B cell (primary cell): ENCODE measurements around the gene ZNF185. TPM values are rescaled to one million over a fixed set of nuclear protein-coding genes. Genes with fewer than 3 reads are reported as not detected.

ENCODE experiments used
- ATAC-seq: fragments of 200-7000 bp; cut with Tn5 transposase; one replicate; pipeline ENCODE4 v1.10.0; 2021; ENCODE audit warnings: low read depth, mild to moderate bottlenecking, moderate number of reproducible peaks, moderate library complexity
- CTCF ChIA-PET: fragments of 350-600 bp; sonication (Branson Sonifier 250); formaldehyde crosslinking; loops from one replicate; lab custom pipeline; 2021; ENCODE audit warnings: antibody characterized with exemption, inconsistent platforms; lab: Charles Lee
- POLR2A ChIA-PET: fragments of 350-600 bp; sonication (Branson Sonifier 250); formaldehyde crosslinking; loops from one replicate; lab custom pipeline; 2021; ENCODE audit warnings: antibody characterized with exemption; lab: Charles Lee
- DNase-seq: peaks from one replicate; pipeline ENCODE4 v3.0.0; 2013
- H2AFZ ChIP-seq: 2 replicates; pipeline ENCODE4 v1.6.1; 2012; ENCODE audit warnings: mild to moderate bottlenecking, low read depth, low read length; ENCODE audit not compliant: insufficient read depth, poor library complexity, severe bottlenecking
- H3K27ac ChIP-seq, 2 donors: 1 replicate in 1 of 2; 2 replicates in 1 of 2; pipeline ENCODE4 v1.5.1; 2012 to 2013; ENCODE audit warnings: low read length in 2 of 2, mild to moderate bottlenecking in 2 of 2, moderate library complexity in 1 of 2
- H3K27me3 ChIP-seq, 4 experiments: fragments of 200-600 bp in 1 of 4; sonication (generic) in 1 of 4; replicated peaks in 1 of 4; 1 replicate in 2 of 4; 2 replicates in 2 of 4; pipeline versions ENCODE4 v1.6.1 to v1.7.0; 2013 to 2016; ENCODE audit warnings: low read length in 3 of 4, mild to moderate bottlenecking in 2 of 4, mixed read lengths in 1 of 4, moderate library complexity in 1 of 4; ENCODE audit not compliant: insufficient read depth in 4 of 4, control insufficient read depth in 3 of 4; ENCODE audit errors: control extremely low read depth in 1 of 4
- H3K36me3 ChIP-seq, 2 experiments: replicated peaks in 1 of 2; 1 replicate in 1 of 2; 2 replicates in 1 of 2; pipeline versions ENCODE4 v1.6.1 to v1.7.1; 2013; ENCODE audit warnings: low read length in 1 of 2; ENCODE audit not compliant: insufficient read depth in 2 of 2, control insufficient read depth in 1 of 2; ENCODE audit errors: control extremely low read depth in 1 of 2, extremely low read depth in 1 of 2
- H3K4me1 ChIP-seq, 2 donors: fragments of 200-600 bp in 1 of 2; sonication (generic) in 1 of 2; 1 replicate in 1 of 2; 2 replicates in 1 of 2; pipeline versions ENCODE4 v1.5.1 to v1.6.1; 2013 to 2017; ENCODE audit warnings: low read length in 2 of 2; ENCODE audit not compliant: control insufficient read depth in 2 of 2, insufficient read depth in 2 of 2
- H3K4me2 ChIP-seq: replicated peaks from 2 replicates; pipeline ENCODE3; 2012; ENCODE audit warnings: mild to moderate bottlenecking, low read depth, low read length; ENCODE audit not compliant: poor library complexity, severe bottlenecking
- H3K4me3 ChIP-seq, 5 experiments: fragments of 200-600 bp in 1 of 5; sonication (generic) in 1 of 5; 1 replicate in 3 of 5; 2 replicates in 2 of 5; pipeline versions ENCODE4 v1.5.1 to v1.7.0; 2011 to 2016; ENCODE audit warnings: low read length in 4 of 5, mild to moderate bottlenecking in 4 of 5, low read depth in 2 of 5, control low read depth in 1 of 5, moderate library complexity in 1 of 5; ENCODE audit not compliant: insufficient read depth in 1 of 5; ENCODE audit errors: control extremely low read depth in 1 of 5, extremely low read depth in 1 of 5
- H3K79me2 ChIP-seq: fragments of 200-600 bp; sonication (generic); one replicate; pipeline ENCODE4 v1.6.0; 2016; ENCODE audit warnings: low read length; ENCODE audit not compliant: control insufficient read depth, insufficient read depth
- H3K9ac ChIP-seq: fragments of 200-600 bp; sonication (generic); 2 replicates; pipeline ENCODE4 v1.6.1; 2017; ENCODE audit warnings: mild to moderate bottlenecking, low read length, moderate library complexity
- H3K9me3 ChIP-seq, 3 donors: one replicate each; pipeline versions ENCODE4 v1.6.1 to v1.7.1; 2013; ENCODE audit warnings: low read length in 2 of 3; ENCODE audit not compliant: control insufficient read depth in 2 of 3, insufficient read depth in 1 of 3; ENCODE audit errors: control extremely low read depth in 1 of 3
- H4K20me1 ChIP-seq: 2 replicates; pipeline ENCODE4 v1.6.0; 2012; ENCODE audit warnings: mild to moderate bottlenecking, low read length; ENCODE audit not compliant: insufficient read depth, control insufficient read depth, poor library complexity, severe bottlenecking
- H3K27ac Mint-ChIP-seq: one replicate; pipeline ENCODE4 v1.8.0; 2021; ENCODE audit warnings: mixed read lengths
- H3K27me3 Mint-ChIP-seq: one replicate; pipeline ENCODE4 v1.8.0; 2021; ENCODE audit warnings: mixed read lengths
- H3K4me1 Mint-ChIP-seq: one replicate; pipeline ENCODE4 v1.8.0; 2021; ENCODE audit warnings: mixed read lengths
- H3K4me3 Mint-ChIP-seq: one replicate; pipeline ENCODE4 v1.8.0; 2021; ENCODE audit warnings: mixed read lengths
- H3K9me3 Mint-ChIP-seq: one replicate; pipeline ENCODE4 v1.8.0; 2022; ENCODE audit warnings: mixed read lengths; ENCODE audit not compliant: insufficient read depth
- EZH2 ChIP-seq: IDR thresholded peaks from 2 replicates; pipeline ENCODE4 v1.6.1; 2012; ENCODE audit warnings: borderline replicate concordance, low read depth, mild to moderate bottlenecking, moderate library complexity, low read length; ENCODE audit not compliant: insufficient read depth, poor library complexity, severe bottlenecking
- WGBS: methylation state at CpG from one replicate; pipeline ENCODE4 v1.1.5; 2013; ENCODE audit warnings: missing lambda C conversion rate; ENCODE audit not compliant: insufficient coverage; 5-methylcytosine and 5-hydroxymethylcytosine counted together
- intact Hi-C: fragments of 100-400 bp; cut with micrococcal nuclease; formaldehyde crosslinking; loops from one replicate; pipeline ENCODE4 v1.10.0; 2022
- polyA plus RNA-seq: library from polyadenylated mRNA; depleted of rRNA; stranded (reverse); fragments of >200 nt; gene quantifications from 2 replicates; pipeline ENCODE4 v1.2.3, GENCODE V29; 2012
- total RNA-seq, 2 donors: library from RNA; stranded (reverse); fragments of 120-200 nt in 1 of 2; gene quantifications; 1 replicate in 1 of 2; 2 replicates in 1 of 2; pipeline versions ENCODE4 v1.2.3 to v1.2.4, GENCODE V29; 2013 to 2022
- TF ChIP-seq, protein P1 (sequence below): fragments of 200-600 bp; IDR thresholded peaks from one replicate; pipeline ENCODE4 v1.8.0; 2022; ENCODE audit warnings: antibody characterized with exemption, mild to moderate bottlenecking

The ZNF185 gene
- total and polyA plus RNA-seq, 2 donors (not counting 1 experiment from before 2014, with no cell fraction given), result 0.89 to 2.3 TPM

DNA sequence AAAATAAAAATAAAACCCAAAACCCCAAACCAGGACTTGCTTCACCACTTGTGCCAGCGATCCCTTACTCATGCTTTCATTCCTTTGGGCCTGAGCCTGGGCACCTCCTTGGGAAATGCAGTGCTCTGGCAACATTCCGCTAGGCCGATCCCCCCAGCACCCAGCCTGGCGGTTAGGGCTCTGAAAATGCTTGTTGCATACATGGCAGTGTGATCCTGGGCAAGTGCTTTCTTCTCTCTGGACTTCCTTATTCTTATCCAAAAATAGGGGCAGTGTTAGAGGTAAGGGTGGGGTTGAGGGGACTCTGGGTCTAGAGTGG is 4.6 kb downstream of the ZNF185 start:
- Histone ChIP-seq H3K27ac (no peak overlapping the region), H3K4me2 (no peak overlapping the region), H3K4me3 (no peak overlapping the region), H3K9ac (no peak overlapping the region), H3K36me3 (no peaks in the 10 kb centered on the region), H3K4me1 (no peaks in the 10 kb centered on the region), H3K79me2 (no peaks in the 10 kb centered on the region), H2AFZ (no peak overlapping the region), H3K27me3 (peaks cover 0 to 5% (median 0%) of the 10 kb centered on the region in 4 experiments), H3K9me3 (no peaks in the 10 kb centered on the region), H4K20me1 (no peaks in the 10 kb centered on the region)
- H3K9me3 Mint-ChIP-seq, result no peaks in the 10 kb centered on the region
- DNase-seq, result no peak
- no peak for TF ChIP-seq EZH2
- CTCF ChIA-PET, result no interaction called here
- ATAC-seq, result no peak
- WGBS, result 100% methylated on average over 1 of the region's 4 CpGs
- intact Hi-C loops, result no loop called here
- H3K4me3 Mint-ChIP-seq, result no peak overlapping the region
- H3K4me1 Mint-ChIP-seq, result no peaks in the 10 kb centered on the region
- POLR2A ChIA-PET, result no interaction called here
- H3K27ac Mint-ChIP-seq, result no peak overlapping the region
- peaks cover 17% of the 10 kb centered on the region for H3K27me3 Mint-ChIP-seq

DNA sequence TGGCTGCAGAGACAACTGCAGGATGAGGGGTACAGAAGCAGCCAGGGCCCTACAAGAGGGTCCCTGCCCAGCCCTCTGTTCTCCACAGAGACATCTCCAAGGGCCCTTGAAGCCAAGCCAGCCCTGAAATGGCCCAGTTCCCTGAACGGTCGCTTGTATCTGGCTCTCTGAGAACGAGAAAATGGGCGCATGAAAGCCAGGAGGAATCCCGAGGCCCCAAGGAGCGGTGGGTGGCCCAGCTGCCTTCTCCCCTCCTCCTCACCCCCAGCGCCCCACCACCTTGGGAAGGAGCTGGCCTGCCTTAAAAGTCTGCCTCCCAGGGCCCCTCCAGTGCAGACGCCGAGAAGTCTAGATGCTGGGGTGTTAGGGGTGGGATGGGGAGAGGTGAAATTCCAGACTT is 5.7 kb downstream of the ZNF185 start:
- no peak for TF ChIP-seq EZH2
- TF ChIP-seq, protein P1, sequence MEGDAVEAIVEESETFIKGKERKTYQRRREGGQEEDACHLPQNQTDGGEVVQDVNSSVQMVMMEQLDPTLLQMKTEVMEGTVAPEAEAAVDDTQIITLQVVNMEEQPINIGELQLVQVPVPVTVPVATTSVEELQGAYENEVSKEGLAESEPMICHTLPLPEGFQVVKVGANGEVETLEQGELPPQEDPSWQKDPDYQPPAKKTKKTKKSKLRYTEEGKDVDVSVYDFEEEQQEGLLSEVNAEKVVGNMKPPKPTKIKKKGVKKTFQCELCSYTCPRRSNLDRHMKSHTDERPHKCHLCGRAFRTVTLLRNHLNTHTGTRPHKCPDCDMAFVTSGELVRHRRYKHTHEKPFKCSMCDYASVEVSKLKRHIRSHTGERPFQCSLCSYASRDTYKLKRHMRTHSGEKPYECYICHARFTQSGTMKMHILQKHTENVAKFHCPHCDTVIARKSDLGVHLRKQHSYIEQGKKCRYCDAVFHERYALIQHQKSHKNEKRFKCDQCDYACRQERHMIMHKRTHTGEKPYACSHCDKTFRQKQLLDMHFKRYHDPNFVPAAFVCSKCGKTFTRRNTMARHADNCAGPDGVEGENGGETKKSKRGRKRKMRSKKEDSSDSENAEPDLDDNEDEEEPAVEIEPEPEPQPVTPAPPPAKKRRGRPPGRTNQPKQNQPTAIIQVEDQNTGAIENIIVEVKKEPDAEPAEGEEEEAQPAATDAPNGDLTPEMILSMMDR, result no peak
- ATAC-seq (no peak), DNase-seq (no peak)
- H3K36me3 ChIP-seq, result no peaks in the 10 kb centered on the region
- ChIA-PET CTCF (no interaction called here), POLR2A (no interaction called here)
- no peak overlapping the region for H3K4me3 ChIP-seq
- H3K9me3 ChIP-seq, result no peaks in the 10 kb centered on the region
- no peak overlapping the region for H3K4me3 Mint-ChIP-seq
- H3K27ac Mint-ChIP-seq, result no peak overlapping the region
- H2AFZ ChIP-seq, result no peak overlapping the region
- WGBS, result 89% methylated on average over 3 of the region's 9 CpGs
- no peaks in the 10 kb centered on the region for H3K9me3 Mint-ChIP-seq
- H4K20me1 ChIP-seq, result no peaks in the 10 kb centered on the region
- H3K4me1 ChIP-seq, result no peaks in the 10 kb centered on the region
- no peak overlapping the region for H3K4me2 ChIP-seq
- intact Hi-C loops, result no loop called here
- H3K4me1 Mint-ChIP-seq, result no peaks in the 10 kb centered on the region
- no peak overlapping the region for H3K9ac ChIP-seq
- peaks cover 0 to 2% (median 0%) of the 10 kb centered on the region in 4 experiments for H3K27me3 ChIP-seq
- no peaks in the 10 kb centered on the region for H3K79me2 ChIP-seq
- H3K27ac ChIP-seq, result no peak overlapping the region
- H3K27me3 Mint-ChIP-seq, result peaks cover 19% of the 10 kb centered on the region
